K562 (cell line): ENCODE results near the gene GPT2. TPM values are rescaled to one million over a fixed set of nuclear protein-coding genes. Genes with fewer than 3 reads are reported as not detected.
A peak's percentile ranks its signal among the peaks of the same experiment; 100 is the strongest.

Experiments
- BRD4 ChIP-seq: fragments of 200-600 bp; sonication (generic); IDR thresholded peaks from 2 replicates; pipeline ENCODE4 v1.6.1; 2017; ENCODE audit warnings: inconsistent platforms
- CGGBP1 ChIP-seq: fragments of 250-450 bp; sonication (Bioruptor Pico); IDR thresholded peaks from 2 replicates; pipeline ENCODE4 v1.9.0; 2021; ENCODE audit warnings: mild to moderate bottlenecking
- E2F3 ChIP-seq: fragments of 250-450 bp; sonication (Bioruptor Pico); IDR thresholded peaks from 2 replicates; pipeline ENCODE4 v1.4.0; 2020; ENCODE audit warnings: mild to moderate bottlenecking
- ETS2 ChIP-seq: IDR thresholded peaks from 2 replicates; pipeline ENCODE4 v1.6.1; 2016; ENCODE audit warnings: borderline replicate concordance, missing genetic modification characterization, mild to moderate bottlenecking, moderate library complexity, missing compliant biosample characterization; ENCODE audit not compliant: poor library complexity, severe bottlenecking
- FOXJ3 ChIP-seq: sonication (generic); formaldehyde crosslinking; IDR thresholded peaks from 2 replicates; pipeline ENCODE4 v1.4.0; 2020; ENCODE audit warnings: mild to moderate bottlenecking, missing genetic modification reagents
- GTF2B ChIP-seq: IDR thresholded peaks from 2 replicates; pipeline ENCODE4 v1.6.1; 2011; ENCODE audit not compliant: insufficient read length; ENCODE audit errors: extremely low read depth
- HDAC1 ChIP-seq, 2 experiments: fragments of 450-650 bp; IDR thresholded peaks; 2 replicates each; pipeline ENCODE4 v1.6.1; 2016 to 2017; ENCODE audit warnings: inconsistent platforms in 1 of 2, mild to moderate bottlenecking in 1 of 2, moderate library complexity in 1 of 2
- HOXB6 ChIP-seq: fragments of 250-450 bp; sonication (Bioruptor Pico); IDR thresholded peaks from 2 replicates; pipeline ENCODE4 v1.5.1; 2022; ENCODE audit warnings: mild to moderate bottlenecking, borderline replicate concordance
- JUNB ChIP-seq: fragments of 450-650 bp; formaldehyde crosslinking; conservative IDR thresholded peaks from 2 replicates; pipeline ENCODE4 v1.4.0; 2020; ENCODE audit warnings: mild to moderate bottlenecking
- MAZ ChIP-seq, 2 experiments: fragments of 450-650 bp in 1 of 2; sonication (generic) in 1 of 2; formaldehyde crosslinking; IDR thresholded peaks in 1 of 2; conservative IDR thresholded peaks in 1 of 2; 2 replicates each; pipeline versions ENCODE4 v1.4.0 to v1.5.0; 2020; ENCODE audit warnings: mild to moderate bottlenecking in 1 of 2, missing genetic modification reagents in 1 of 2
- NCOR1 ChIP-seq: fragments of 450-650 bp; IDR thresholded peaks from 2 replicates; pipeline ENCODE4 v1.6.1; 2016; ENCODE audit warnings: mild to moderate bottlenecking, moderate library complexity
- NELFE ChIP-seq: IDR thresholded peaks from 2 replicates; pipeline ENCODE4 v1.6.1; 2011; ENCODE audit warnings: mild to moderate bottlenecking; ENCODE audit not compliant: insufficient read depth, insufficient read length
- NFYB ChIP-seq: IDR thresholded peaks from 2 replicates; pipeline ENCODE4 v1.6.1; 2011; ENCODE audit warnings: mild to moderate bottlenecking, moderate library complexity; ENCODE audit not compliant: insufficient read length; ENCODE audit errors: extremely low read depth
- PHF21A ChIP-seq: fragments of 450-650 bp; IDR thresholded peaks from 2 replicates; pipeline ENCODE4 v1.6.1; 2017; ENCODE audit warnings: low read depth, borderline replicate concordance
- PML ChIP-seq: IDR thresholded peaks from 2 replicates; pipeline ENCODE4 v1.6.1; 2012; ENCODE audit warnings: low read length, inconsistent platforms
- RBM22 ChIP-seq: fragments of 200-400 bp; formaldehyde crosslinking; IDR thresholded peaks from 2 replicates; pipeline ENCODE4 v1.6.1; 2018; ENCODE audit warnings: low read length, low read depth; ENCODE audit not compliant: poor library complexity, severe bottlenecking
- SIRT6 ChIP-seq: IDR thresholded peaks from one replicate; pipeline ENCODE4 v1.6.1; 2012; ENCODE audit warnings: low read depth, mild to moderate bottlenecking, control low read depth, inconsistent platforms, low read length, moderate library complexity
- SMARCA4 ChIP-seq: fragments of 450-650 bp; IDR thresholded peaks from 2 replicates; pipeline ENCODE4 v1.6.1; 2016
- SMARCB1 ChIP-seq: IDR thresholded peaks from 2 replicates; pipeline ENCODE4 v1.6.1; 2011; ENCODE audit warnings: improper control_type of control experiment, low read depth; ENCODE audit not compliant: insufficient read length
- STAT5A ChIP-seq: IDR thresholded peaks from 2 replicates; pipeline ENCODE4 v1.6.1; 2012; ENCODE audit warnings: low read length, inconsistent platforms, borderline replicate concordance
- TCF15 ChIP-seq: fragments of 250-450 bp; sonication (Bioruptor Pico); IDR thresholded peaks from 2 replicates; pipeline ENCODE4 v1.8.0; 2022; ENCODE audit warnings: moderate library complexity, mild to moderate bottlenecking, inconsistent platforms
- ZBTB1 ChIP-seq: sonication (generic); formaldehyde crosslinking; IDR thresholded peaks from 2 replicates; pipeline ENCODE4 v1.8.1; 2023; ENCODE audit warnings: missing genetic modification reagents, low read depth, mild to moderate bottlenecking, borderline replicate concordance
- ZFP36 ChIP-seq: fragments of 150-350 bp; IDR thresholded peaks from 2 replicates; pipeline ENCODE4 v1.6.1; 2018; ENCODE audit warnings: low read length, low read depth; ENCODE audit not compliant: partially characterized antibody
- ZNF184 ChIP-seq: sonication (generic); formaldehyde crosslinking; IDR thresholded peaks from 2 replicates; pipeline ENCODE4 v1.5.0; 2020; ENCODE audit warnings: missing genetic modification reagents
- ZNF280B ChIP-seq: fragments of 250-450 bp; sonication (Bioruptor Pico); IDR thresholded peaks from 2 replicates; pipeline ENCODE4 v1.5.1; 2021; ENCODE audit warnings: mild to moderate bottlenecking
- ZNF41 ChIP-seq: fragments of 250-450 bp; sonication (Bioruptor Pico); conservative IDR thresholded peaks from 2 replicates; pipeline ENCODE4 v1.4.0; 2020; ENCODE audit warnings: mild to moderate bottlenecking
- ZNF707 ChIP-seq: fragments of 250-450 bp; sonication (Bioruptor Pico); conservative IDR thresholded peaks from 2 replicates; pipeline ENCODE4 v1.8.0; 2022; ENCODE audit warnings: inconsistent platforms, mild to moderate bottlenecking, moderate library complexity
- polyA plus RNA-seq, 8 experiments: library from polyadenylated mRNA; depleted of rRNA in 4 of 8; stranded (reverse) in 5 of 8; unstranded in 3 of 8; fragments of >200 nt; fragmentation: Nextera tagmentation in 2 of 8; fragmentation: Illumina TruSeq in 1 of 8; extraction: Ambion mirVana in 2 of 8; extraction: Trizol in 1 of 8; gene quantifications; 2 replicates each; pipeline versions ENCODE4 v1.2.1 to v1.2.3, GENCODE V29; 2011 to 2014; ENCODE audit warnings: inconsistent platforms in 1 of 8, missing spikeins in 1 of 8
- total RNA-seq, 7 experiments: library from RNA; depleted of rRNA in 6 of 7; stranded (reverse); fragments of >200 nt in 6 of 7; fragmentation: Illumina TruSeq in 2 of 7; extraction: Trizol in 2 of 7; gene quantifications; 2 replicates each; pipeline versions ENCODE4 v1.2.1 to v1.2.3, GENCODE V29; 2011 to 2021; ENCODE audit warnings: low replicate concordance in 1 of 7

The GPT2 gene
- total and polyA plus RNA-seq, 9 of the 15 experiments (the other 6 are each of a cell fraction or from before 2014, with no cell fraction given): 0.79 to 14.4 (median 5.8) TPM

GRCh38 chr16:46973207-46973995 lies 89.2 kb downstream of the GPT2 start, which contains the start of gene DNAJA2 (continued):
- TF ChIP-seq ZNF280B (CRISPR knock-in tag): no peak
- TF ChIP-seq ETS2 (tag): no peak
- no peak for TF ChIP-seq FOXJ3 (CRISPR knock-in tag)
- no peak for TF ChIP-seq HOXB6 (CRISPR knock-in tag)
- peak; percentile 15 for TF ChIP-seq GTF2B
- TF ChIP-seq NCOR1: no peak
- no peak for TF ChIP-seq E2F3
- TF ChIP-seq SIRT6: no peak
- 0 out of 2 replicates have a peak, but pooled peaks have one; percentile 39 for TF ChIP-seq BRD4
- no peak for TF ChIP-seq JUNB (CRISPR knock-in tag)
- 0 out of 2 replicates have a peak, but pooled peaks have one; percentile 39 for TF ChIP-seq ZBTB1
- TF ChIP-seq TCF15 (CRISPR knock-in tag): no peak
- TF ChIP-seq PML: peak; percentile 55; the same call in 1 of the 2 replicates
- TF ChIP-seq ZNF184 (CRISPR knock-in tag): no peak
- TF ChIP-seq NELFE: no peak
- no peak for TF ChIP-seq RBM22
- TF ChIP-seq ZFP36: no peak
- no peak for TF ChIP-seq NFYB
- no peak for TF ChIP-seq CGGBP1 (CRISPR knock-in tag)
- no peak for TF ChIP-seq ZNF707 (CRISPR knock-in tag)
- TF ChIP-seq SMARCA4: no peak; the same call in 1 of the 2 replicates
- no peak for TF ChIP-seq PHF21A
- no peak for TF ChIP-seq SMARCB1
- TF ChIP-seq HDAC1 (IDR thresholded peaks at IDR 0.05): peak in 1 of 2 experiments; percentile 53; a peak in 2 of 4 replicates
- no peak for TF ChIP-seq STAT5A
- TF ChIP-seq MAZ (CRISPR knock-in tag; conservative IDR thresholded peaks at IDR 0.05 in 1 of 2, IDR thresholded peaks at IDR 0.05 in 1 of 2): no peak; a peak in 2 of 4 replicates
- no peak for TF ChIP-seq ZNF41 (CRISPR knock-in tag)
